Natural killer cell (primary cell): ENCODE measurements around the gene ST6GALNAC4. TPM values are rescaled to one million over a fixed set of nuclear protein-coding genes. Genes with fewer than 3 reads are reported as not detected.

ENCODE experiments used
- ATAC-seq, 3 donors: fragments of 150-1000 bp in 2 of 3; fragments of 200-7000 bp in 1 of 3; cut with Tn5 transposase; 1 replicate in 1 of 3; 2 replicates in 2 of 3; pipeline ENCODE4 v1.10.0; 2021; ENCODE audit warnings: mild to moderate bottlenecking in 2 of 3, moderate library complexity in 2 of 3
- DNase-seq, 2 donors: peaks; one replicate each; pipeline versions ENCODE4 v3.0.0 to v3.0.0-alpha.2; 2013 to 2021; ENCODE audit warnings: mixed read lengths in 1 of 2
- H3K27ac ChIP-seq: one replicate; pipeline ENCODE4 v1.5.1; 2013; ENCODE audit warnings: mild to moderate bottlenecking, low read length
- H3K27me3 ChIP-seq: one replicate; pipeline ENCODE4 v1.6.1; 2013; ENCODE audit warnings: low read length; ENCODE audit not compliant: control insufficient read depth, insufficient read depth
- H3K36me3 ChIP-seq: one replicate; pipeline ENCODE4 v1.6.1; 2013; ENCODE audit warnings: low read length; ENCODE audit not compliant: control insufficient read depth, insufficient read depth
- H3K4me1 ChIP-seq: one replicate; pipeline ENCODE4 v1.6.1; 2013; ENCODE audit warnings: low read length; ENCODE audit not compliant: control insufficient read depth, insufficient read depth
- H3K4me3 ChIP-seq: one replicate; pipeline ENCODE4 v1.5.1; 2013; ENCODE audit warnings: low read length
- H3K9me3 ChIP-seq: one replicate; pipeline ENCODE4 v1.6.1; 2013; ENCODE audit warnings: low read length; ENCODE audit not compliant: control insufficient read depth, insufficient read depth
- H3K27ac Mint-ChIP-seq, 2 donors: one replicate each; pipeline ENCODE4 v1.8.0; 2022; ENCODE audit warnings: mild to moderate bottlenecking in 2 of 2, mixed read lengths in 2 of 2, moderate library complexity in 1 of 2
- H3K27me3 Mint-ChIP-seq, 2 donors: one replicate each; pipeline ENCODE4 v1.8.0; 2022; ENCODE audit warnings: low read depth in 2 of 2, mixed read lengths in 2 of 2
- H3K36me3 Mint-ChIP-seq: one replicate; pipeline ENCODE4 v1.8.0; 2022; ENCODE audit warnings: mixed read lengths
- H3K4me1 Mint-ChIP-seq, 2 donors: one replicate each; pipeline ENCODE4 v1.8.0; 2022; ENCODE audit warnings: mixed read lengths in 2 of 2
- H3K4me3 Mint-ChIP-seq: one replicate; pipeline ENCODE4 v1.8.0; 2022; ENCODE audit warnings: mild to moderate bottlenecking, moderate library complexity, mixed read lengths
- H3K9me3 Mint-ChIP-seq, 2 donors: one replicate each; pipeline ENCODE4 v1.8.0; 2022; ENCODE audit warnings: mixed read lengths in 2 of 2
- CTCF ChIP-seq: fragments of 200-600 bp; IDR thresholded peaks from one replicate; pipeline ENCODE4 v1.8.0; 2022; ENCODE audit warnings: antibody characterized with exemption
- WGBS: methylation state at CpG from one replicate; pipeline ENCODE4 v1.1.7; 2013; ENCODE audit warnings: missing lambda C conversion rate; ENCODE audit not compliant: insufficient coverage; 5-methylcytosine and 5-hydroxymethylcytosine counted together
- intact Hi-C: fragments of 100-400 bp; cut with micrococcal nuclease; formaldehyde crosslinking; loops from one replicate; pipeline ENCODE4 v1.14.2; 2022
- total RNA-seq, 4 donors: library from RNA; stranded (reverse); fragments of 120-200 nt in 1 of 4; gene quantifications; one replicate each; pipeline versions ENCODE4 v1.2.3 to v1.2.4, GENCODE V29; 2013 to 2022

ST6GALNAC4 gene
- total RNA-seq, 3 donors from 2014 or later (not counting 1 experiment from before 2014, with no cell fraction given): 18.8 to 33.0 (median 20.4) TPM

GRCh38 chr9:127876764-127877562, 39.9 kb downstream of the ST6GALNAC4 start:
- DNase-seq: no peak
- Histone ChIP-seq H3K4me1 (peaks cover 8% of the 10 kb centered on the region), H3K27me3 (no peaks in the 10 kb centered on the region), H3K36me3 (no peaks in the 10 kb centered on the region), H3K4me3 (no peak overlapping the region), H3K27ac (no peak overlapping the region), H3K9me3 (no peaks in the 10 kb centered on the region)
- intact Hi-C loops: no loop called here
- peak in 1 of 3 donors; percentile 20 for ATAC-seq
- peaks cover 8 to 9% of the 10 kb centered on the region in 2 donors for H3K4me1 Mint-ChIP-seq
- H3K27ac Mint-ChIP-seq: no peak overlapping the region
- no peaks in the 10 kb centered on the region for H3K27me3 Mint-ChIP-seq
- TF ChIP-seq CTCF: no peak
- no peaks in the 10 kb centered on the region for H3K9me3 Mint-ChIP-seq
- peak overlapping the region; percentile 40 for H3K4me3 Mint-ChIP-seq
- WGBS: 47% methylated on average over 26 of the region's 26 CpGs
- no peaks in the 10 kb centered on the region for H3K36me3 Mint-ChIP-seq

GRCh38 chr9:127876026-127876763, 40.6 kb downstream of the ST6GALNAC4 start:
- H3K27me3 Mint-ChIP-seq: no peaks in the 10 kb centered on the region
- Histone ChIP-seq H3K36me3 (no peaks in the 10 kb centered on the region), H3K4me3 (no peak overlapping the region), H3K27ac (no peak overlapping the region), H3K27me3 (no peaks in the 10 kb centered on the region), H3K9me3 (no peaks in the 10 kb centered on the region), H3K4me1 (peaks cover 8% of the 10 kb centered on the region)
- H3K4me1 Mint-ChIP-seq: peaks cover 8 to 9% of the 10 kb centered on the region in 2 donors
- no peaks in the 10 kb centered on the region for H3K36me3 Mint-ChIP-seq
- ATAC-seq (no peak), DNase-seq (no peak)
- H3K4me3 Mint-ChIP-seq: no peak overlapping the region
- 86% methylated on average over 14 of the region's 14 CpGs for WGBS
- intact Hi-C loops: no loop called here
- H3K9me3 Mint-ChIP-seq: no peaks in the 10 kb centered on the region
- no peak for TF ChIP-seq CTCF
- no peak overlapping the region for H3K27ac Mint-ChIP-seq

- Histone ChIP-seq H3K27ac (no peak overlapping the region), H3K27me3 (no peaks in the 10 kb centered on the region), H3K9me3 (no peaks in the 10 kb centered on the region), H3K4me1 (peaks cover 8% of the 10 kb centered on the region), H3K36me3 (no peaks in the 10 kb centered on the region), H3K4me3 (no peak overlapping the region)
- no peak overlapping the region for H3K4me3 Mint-ChIP-seq
- peaks cover 8 to 9% of the 10 kb centered on the region in 2 donors for H3K4me1 Mint-ChIP-seq
- no peak for ATAC-seq
- H3K9me3 Mint-ChIP-seq: no peaks in the 10 kb centered on the region
- 87% methylated on average over 10 of the region's 10 CpGs for WGBS
- no peak for TF ChIP-seq CTCF
- H3K27me3 Mint-ChIP-seq: no peaks in the 10 kb centered on the region
- peak overlapping the region in 1 of 2 donors; percentile 68 for H3K27ac Mint-ChIP-seq
- no peak for DNase-seq
- intact Hi-C loops: no loop called here
- H3K36me3 Mint-ChIP-seq: no peaks in the 10 kb centered on the region
Measured at GRCh38 chr9:127875306-127875966, 41.4 kb downstream of the ST6GALNAC4 start.
